ENCODE measurements around the gene LPP. TPM values are rescaled to one million over a fixed set of nuclear protein-coding genes. Genes with fewer than 3 reads are reported as not detected.

The LPP gene
- total and polyA plus RNA-seq, 2 of the 4 experiments (the other 2 are of a cell fraction): 16.0 to 130 TPM

DNA sequence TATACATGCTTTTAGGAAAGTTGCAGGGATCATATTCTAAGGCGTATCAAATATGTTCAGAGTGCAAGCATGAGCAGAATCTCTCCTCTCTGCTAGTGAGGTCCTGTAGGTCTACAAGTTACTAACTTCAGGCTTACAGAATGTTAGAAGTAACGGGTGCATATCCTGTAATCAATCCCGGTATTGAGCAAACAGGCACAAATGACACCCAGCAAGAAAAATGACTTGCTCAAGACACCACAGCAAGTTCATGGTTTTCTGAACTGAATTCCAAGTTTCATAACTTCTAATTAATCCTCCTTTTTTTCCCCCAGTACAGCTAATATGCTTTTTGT is 663.9 kb downstream of the LPP start:
- no peak overlapping the region for H4K8ac ChIP-seq (ENCODE audit: low read depth in 2 of 2, low read length in 2 of 2)
- ChIA-PET CTCF (no interaction called here), POLR2A (ENCODE audit: unreplicated experiment) (interaction anchor here (0.6 kb wide), 1 partner anchor 752 kb away, joined by 3 read pairs; no protein-coding TSS in a partner anchor)
- H2BK20ac ChIP-seq (ENCODE audit: low read depth, low read length): no peak overlapping the region
- in situ Hi-C loops (cut with MboI; ENCODE audit: low sequenced_read_pairs) (no loop called here), intact Hi-C loops (cut with micrococcal nuclease) (no loop called here), dilution Hi-C loops (cut with HindIII; ENCODE audit: low sequenced_read_pairs, unreplicated experiment) (no loop called here)
- H3K4me2 ChIP-seq (ENCODE audit: low read depth, low read length): no peak overlapping the region
- no peak overlapping the region for H2AK5ac ChIP-seq (ENCODE audit: low read depth, low read length)
- H3K4ac ChIP-seq (ENCODE audit: low read depth, low read length): no peak overlapping the region
- no peak overlapping the region for H2BK120ac ChIP-seq (ENCODE audit: low read depth, low read length)
- H3K27ac ChIP-seq (ENCODE audit: insufficient read depth, low read length): no peak overlapping the region
- ATAC-seq (ENCODE audit: low read depth): no peak
- WGBS, 2 experiments (ENCODE audit: extremely low coverage in 2 of 2, insufficient read length in 1 of 2): no CpG with 5 or more reads among the region's 3 CpGs
- no peak overlapping the region for H3K18ac ChIP-seq (ENCODE audit: low read depth, low read length)
- H3K36me3 ChIP-seq (ENCODE audit: control insufficient read depth, insufficient read depth, low read length): no peaks in the 10 kb centered on the region
- H2BK15ac ChIP-seq (ENCODE audit: low read depth, low read length): no peak overlapping the region
- peaks cover 17% of the 10 kb centered on the region for H3K9me1 ChIP-seq (ENCODE audit: insufficient read depth, low read length)
- no peak overlapping the region for H3K56ac ChIP-seq (ENCODE audit: extremely low read depth, insufficient read depth, low read length)
- no peak overlapping the region for H3K9ac ChIP-seq (ENCODE audit: low read depth, low read length)
- no peaks in the 10 kb centered on the region for H3K27me3 ChIP-seq (ENCODE audit: control insufficient read depth, insufficient read depth, low read length)
- no peak overlapping the region for H2AK9ac ChIP-seq (replicated peaks; ENCODE audit: low read depth, low read length, poor library complexity)
- DNase-seq: no peak
- no peak overlapping the region for H3K23ac ChIP-seq (ENCODE audit: low read depth, low read length)
- TF ChIP-seq MAZ (IDR thresholded peaks at IDR 0.05; ENCODE audit: borderline replicate concordance, low read depth, low read length) (no peak), CHD1 (IDR thresholded peaks at IDR 0.05; ENCODE audit: low read depth, low read length) (no peak), BHLHE40 (IDR thresholded peaks at IDR 0.05; ENCODE audit: low read depth, low read length) (no peak)
- TF ChIP-seq, protein P1, sequence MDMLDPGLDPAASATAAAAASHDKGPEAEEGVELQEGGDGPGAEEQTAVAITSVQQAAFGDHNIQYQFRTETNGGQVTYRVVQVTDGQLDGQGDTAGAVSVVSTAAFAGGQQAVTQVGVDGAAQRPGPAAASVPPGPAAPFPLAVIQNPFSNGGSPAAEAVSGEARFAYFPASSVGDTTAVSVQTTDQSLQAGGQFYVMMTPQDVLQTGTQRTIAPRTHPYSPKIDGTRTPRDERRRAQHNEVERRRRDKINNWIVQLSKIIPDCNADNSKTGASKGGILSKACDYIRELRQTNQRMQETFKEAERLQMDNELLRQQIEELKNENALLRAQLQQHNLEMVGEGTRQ (IDR thresholded peaks at IDR 0.05; ENCODE audit: low read depth, low read length): no peak
- no TSS peak for BruUV-seq (replicated peaks)
- H4K91ac ChIP-seq (ENCODE audit: insufficient read depth, low read depth, low read length): no peak overlapping the region
- H3K4me3 ChIP-seq (ENCODE audit: insufficient read depth, low read depth, low read length): no peak overlapping the region
- peaks cover 41 to 61% of the 10 kb centered on the region in 2 experiments for H3K79me1 ChIP-seq (ENCODE audit: low read depth in 1 of 2, low read length in 2 of 2)
- peaks cover 13% of the 10 kb centered on the region; the same call in 1 of the 2 replicates for H4K20me1 ChIP-seq (ENCODE audit: insufficient read depth, low read length)
- no peaks in the 10 kb centered on the region for H3K9me3 ChIP-seq (ENCODE audit: control insufficient read depth, insufficient read depth, low read length)
- no peak overlapping the region for H2BK5ac ChIP-seq (ENCODE audit: low read depth, low read length, poor library complexity, severe bottlenecking)
- no peak overlapping the region for H2AFZ ChIP-seq (replicated peaks; ENCODE audit: low read length, poor library complexity)
- H4K5ac ChIP-seq (ENCODE audit: low read depth, low read length): no peak overlapping the region
- no peak overlapping the region for H3K14ac ChIP-seq (replicated peaks; ENCODE audit: low read depth, low read length)
- no peaks in the 10 kb centered on the region for H3K4me1 ChIP-seq (ENCODE audit: control insufficient read depth, insufficient read depth, low read length)
